GM03348 (cell line): ENCODE data around the gene MTCL1.

Experiments
- DNase-seq: peaks from one replicate; pipeline ENCODE4 v3.0.0; 2012; ENCODE audit warnings: low spot score

MTCL1 gene

GRCh38 chr18:8868276-8868675 lies 162.9 kb downstream of the MTCL1 start:
- DNase-seq: no peak

GRCh38 chr18:8868779-8869415 lies 163.5 kb downstream of the MTCL1 start:
- no peak for DNase-seq

GRCh38 chr18:8869696-8870095 lies 164.3 kb downstream of the MTCL1 start:
- DNase-seq: no peak

- no peak for DNase-seq
Measured at GRCh38 chr18:8870528-8870927, 165.2 kb downstream of the MTCL1 start.

- no peak for DNase-seq
Measured at GRCh38 chr18:8871489-8871888, 166.1 kb downstream of the MTCL1 start.

- no peak for DNase-seq
Measured at GRCh38 chr18:8874872-8875271, 169.5 kb downstream of the MTCL1 start.

- no peak for DNase-seq
Measured at GRCh38 chr18:8876887-8877286, 171.5 kb downstream of the MTCL1 start.

GRCh38 chr18:8881103-8881502 lies 175.7 kb downstream of the MTCL1 start:
- no peak for DNase-seq
